Stimulated activated CD4-positive, alpha-beta T cell treated with anti-CD3 and anti-CD28 coated beads, TNF-alpha, amount 100 ng/mL, for 24 hours (primary cell): ENCODE measurements around the gene PRKAR1B.
"Not testable (repeated sequence)": the region's sequence is repeated elsewhere in the genome, so short reads cannot be mapped to it uniquely, and the experiment has no call there.

Experiments
- DNase-seq, 3 experiments: peaks; one replicate each; pipeline ENCODE4 v3.0.0-alpha.2; 2020; ENCODE audit warnings: low read depth in 3 of 3

Gene PRKAR1B

DNA sequence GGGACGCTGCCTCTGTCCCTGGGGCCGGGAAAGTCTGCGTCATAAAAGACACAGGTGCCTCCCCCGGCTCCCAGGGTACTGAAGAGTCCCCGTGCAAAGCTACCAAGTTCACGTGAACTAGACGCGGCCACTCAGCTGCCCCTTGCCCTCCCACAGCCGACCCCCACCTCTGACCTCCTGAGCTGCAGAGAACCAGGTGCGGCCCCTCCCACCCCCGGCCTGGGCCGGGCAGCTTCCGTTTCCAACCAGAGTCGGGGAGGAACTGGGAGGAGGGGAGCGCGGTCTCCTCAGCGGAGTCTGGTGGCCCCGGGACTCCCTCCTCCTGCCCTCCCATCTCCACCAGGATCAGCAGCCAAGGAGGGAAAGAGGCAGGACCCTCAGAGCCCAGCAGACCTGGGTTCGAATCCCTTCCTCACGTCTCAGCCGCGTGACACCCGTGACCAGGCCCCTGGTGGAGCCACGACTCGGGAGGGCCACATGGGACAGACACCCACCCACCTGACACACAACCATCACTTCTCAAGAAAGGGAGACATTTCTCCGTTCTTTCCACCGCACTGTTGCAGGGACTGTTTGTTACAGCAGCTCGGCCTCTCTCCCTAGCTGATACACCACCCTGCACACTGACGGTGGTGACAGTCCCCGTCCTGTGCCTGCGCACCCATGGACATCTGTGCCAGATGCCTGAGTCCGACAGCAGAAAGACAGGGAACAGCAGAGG is 170.1 kb downstream of the PRKAR1B start:
- no peak for DNase-seq

DNA sequence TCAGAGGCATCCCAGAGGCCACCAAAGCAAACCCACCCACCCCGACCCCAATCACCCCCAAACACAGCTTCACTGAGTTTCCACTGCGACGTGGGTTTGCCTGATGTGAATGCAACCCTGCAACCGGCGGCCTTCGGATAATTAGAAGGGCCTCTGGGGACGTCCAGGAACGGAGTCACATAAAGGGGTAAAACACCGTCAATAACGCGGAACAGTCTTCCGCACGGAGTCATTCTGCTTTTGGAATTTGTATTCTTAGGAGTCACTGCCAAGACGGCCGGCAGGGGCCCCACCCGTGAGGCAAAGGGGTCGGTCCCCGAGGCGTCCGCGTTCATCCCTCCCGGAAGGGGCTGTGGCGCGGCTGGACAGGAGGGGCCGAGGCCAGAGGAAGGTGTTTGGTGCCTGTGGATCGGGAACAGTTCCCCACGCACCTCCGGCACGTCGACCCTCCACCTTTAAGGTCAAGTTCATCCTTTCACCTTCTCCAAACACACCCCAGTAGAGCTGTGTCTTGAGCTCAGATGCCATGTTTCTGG is 170.7 kb downstream of the PRKAR1B start:
- no peak for DNase-seq

DNA sequence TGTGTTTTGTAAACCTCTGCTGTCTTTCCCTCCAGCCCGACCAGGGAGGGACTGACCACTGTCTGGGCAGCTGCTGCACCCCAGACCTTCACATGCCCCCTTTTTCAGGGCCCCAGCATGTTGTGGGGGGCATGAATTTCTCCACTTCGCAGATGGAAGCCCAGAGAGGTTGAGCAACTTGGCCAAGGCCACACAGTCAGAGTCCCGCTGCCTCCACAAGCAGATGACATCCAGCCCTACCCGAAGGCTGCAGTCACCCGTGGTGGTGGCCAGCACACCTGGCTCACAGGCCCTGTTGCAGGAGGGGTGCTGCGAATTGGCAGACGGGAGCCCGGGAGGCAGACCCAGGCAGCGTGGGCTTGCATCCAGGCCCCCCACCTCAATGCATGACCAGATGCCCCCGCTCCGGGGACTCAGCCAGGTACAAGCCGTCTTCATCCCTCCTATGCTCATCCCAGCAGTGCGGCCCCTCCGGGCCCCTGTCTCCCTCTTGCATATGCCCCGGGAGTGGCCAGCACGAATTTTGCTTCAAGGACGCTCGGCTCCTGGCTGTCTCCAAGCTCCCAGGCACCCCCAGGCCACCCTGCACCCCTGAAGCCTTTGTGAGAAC is 171.4 kb downstream of the PRKAR1B start:
- no peak for DNase-seq

DNA sequence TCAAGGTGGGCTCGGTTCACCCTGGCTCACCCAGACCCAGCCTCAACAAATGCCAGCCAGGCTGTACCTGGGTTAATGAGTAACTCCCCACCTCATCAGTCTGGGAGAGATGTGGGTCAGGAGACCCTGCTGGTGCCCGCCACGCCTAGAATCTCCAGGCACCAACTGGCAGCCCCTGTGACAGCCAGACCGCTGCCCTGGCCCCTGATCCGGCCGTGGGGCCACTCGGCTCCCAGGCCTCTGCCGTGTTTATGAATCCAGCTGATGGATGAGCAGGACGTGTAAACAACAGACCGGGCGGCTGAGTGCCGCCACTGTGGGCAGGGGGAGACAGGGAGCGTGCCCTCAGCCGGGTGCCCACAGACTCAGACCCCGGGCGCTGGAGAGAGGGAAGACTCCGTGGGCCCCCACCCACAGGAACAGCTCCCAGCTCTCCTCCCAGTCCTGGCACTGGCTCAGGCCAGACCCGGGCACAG is 173.4 kb downstream of the PRKAR1B start:
- no peak for DNase-seq

DNA sequence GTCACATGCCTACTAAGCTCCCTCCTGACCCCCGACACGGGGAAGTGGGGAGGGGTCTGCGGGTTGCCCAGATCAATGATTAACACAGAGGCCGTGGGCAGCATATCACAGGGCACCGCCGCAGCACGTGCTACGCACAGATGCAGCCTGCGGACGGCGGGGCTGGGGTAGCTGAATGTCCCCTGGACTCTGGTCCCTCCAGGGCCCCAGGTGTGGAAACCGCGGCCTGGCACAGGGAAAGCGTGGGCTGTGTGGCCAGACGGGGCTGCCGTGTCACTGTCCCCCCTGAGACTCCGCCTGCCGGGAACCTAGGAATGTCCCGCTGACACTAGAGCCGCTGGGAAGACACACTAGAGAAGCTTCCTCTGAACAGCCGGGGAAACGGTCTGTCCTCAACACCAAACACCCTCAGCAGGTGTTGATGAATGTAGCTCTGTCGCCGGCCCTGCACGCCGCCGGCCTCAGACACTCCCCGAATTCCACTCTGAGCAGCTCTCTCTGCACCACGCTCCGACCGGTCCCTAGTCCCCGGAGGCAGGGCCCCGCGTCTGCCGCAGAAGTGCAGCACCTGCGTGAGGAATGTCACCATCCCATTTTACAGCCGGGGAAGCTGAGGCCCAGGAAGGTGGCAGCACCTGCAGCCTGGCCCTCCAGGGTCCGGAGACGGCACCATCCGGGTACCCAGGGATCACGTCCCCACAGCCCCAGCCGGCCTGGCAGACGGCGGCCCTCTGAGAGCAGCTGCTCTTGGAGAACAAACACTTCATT is 174.0 kb downstream of the PRKAR1B start:
- DNase-seq, result no peak

DNA sequence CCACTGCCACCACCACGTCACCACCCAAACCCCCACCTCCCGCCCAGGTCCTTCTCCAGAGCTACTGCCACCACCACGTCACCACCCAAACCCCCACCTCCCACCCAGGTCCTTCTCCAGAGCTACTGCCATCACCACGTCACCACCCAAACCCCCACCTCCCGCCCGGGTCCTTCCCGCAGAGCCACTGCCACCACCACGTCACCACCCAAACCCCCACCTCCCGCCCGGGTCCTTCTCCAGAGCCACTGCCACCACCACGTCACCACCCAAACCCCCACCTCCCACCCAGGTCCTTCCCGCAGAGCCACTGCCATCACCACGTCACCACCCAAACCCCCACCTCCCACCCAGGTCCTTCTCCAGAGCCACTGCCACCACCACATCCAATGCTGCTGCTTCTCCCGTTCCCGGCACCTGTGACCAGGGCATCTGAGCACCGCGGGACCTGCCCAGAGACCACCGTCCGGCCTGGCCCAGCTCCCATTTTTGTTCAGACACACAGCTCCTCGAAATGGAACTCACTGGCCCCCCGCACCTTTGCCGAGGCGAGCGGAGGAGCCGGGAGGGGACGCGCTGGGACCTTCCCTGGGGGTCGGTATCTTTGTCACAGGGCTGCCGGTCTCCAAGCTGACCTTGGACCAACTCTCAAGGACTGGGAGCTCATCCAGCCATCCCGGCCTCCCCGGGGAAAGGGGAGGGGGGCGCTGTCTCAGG is 174.8 kb downstream of the PRKAR1B start:
- DNase-seq, result not testable (repeated sequence)

DNA sequence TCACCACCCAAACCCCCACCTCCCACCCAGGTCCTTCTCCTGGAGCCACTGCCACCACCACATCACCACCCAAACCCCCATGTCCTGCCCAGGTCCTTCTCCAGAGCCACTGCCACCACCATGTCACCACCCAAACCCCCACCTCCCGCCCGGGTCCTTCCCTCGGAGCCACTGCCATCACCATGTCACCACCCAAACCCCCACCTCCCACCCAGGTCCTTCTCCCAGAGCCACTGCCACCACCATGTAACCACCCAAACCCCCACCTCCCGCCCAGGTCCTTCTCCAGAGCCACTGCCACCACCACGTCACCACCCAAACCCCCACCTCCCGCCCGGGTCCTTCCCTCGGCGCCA is 175.5 kb downstream of the PRKAR1B start:
- DNase-seq, result not testable (repeated sequence)

DNA sequence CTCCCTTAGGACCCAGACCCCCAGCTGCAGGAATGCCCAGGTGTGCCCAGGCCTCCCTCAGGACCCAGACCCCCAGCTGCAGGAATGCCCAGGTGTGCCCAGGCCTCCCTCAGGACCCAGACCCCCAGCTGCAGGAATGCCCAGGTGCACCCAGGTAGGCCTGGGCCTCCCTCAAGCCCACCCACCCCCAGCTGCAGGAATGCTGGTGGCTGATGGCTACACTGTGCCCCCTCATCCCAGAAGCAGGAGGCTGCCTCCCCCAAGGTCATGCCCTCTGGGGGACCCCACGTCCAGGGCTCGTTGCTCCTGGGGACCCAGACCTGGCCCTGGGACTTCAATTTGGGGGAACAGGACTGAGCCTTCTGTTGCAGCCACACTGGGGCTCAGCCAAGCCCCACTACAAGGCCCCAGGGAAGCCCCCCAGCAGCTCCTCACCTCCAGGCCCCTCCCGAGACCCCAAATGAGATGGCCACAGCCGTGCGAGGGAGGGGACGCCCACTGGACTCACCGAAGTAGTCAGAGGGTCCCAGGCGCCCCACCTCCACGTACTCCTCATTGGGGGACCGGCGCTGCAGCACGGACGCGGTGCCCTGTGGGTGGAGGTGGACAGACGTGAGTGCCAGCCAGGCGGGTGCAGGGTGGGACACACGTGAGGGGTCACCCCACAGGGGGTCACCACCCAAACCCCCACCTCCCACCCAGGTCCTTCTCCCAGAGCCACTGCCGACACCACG is 176.0 kb downstream of the PRKAR1B start:
- no peak for DNase-seq

DNA sequence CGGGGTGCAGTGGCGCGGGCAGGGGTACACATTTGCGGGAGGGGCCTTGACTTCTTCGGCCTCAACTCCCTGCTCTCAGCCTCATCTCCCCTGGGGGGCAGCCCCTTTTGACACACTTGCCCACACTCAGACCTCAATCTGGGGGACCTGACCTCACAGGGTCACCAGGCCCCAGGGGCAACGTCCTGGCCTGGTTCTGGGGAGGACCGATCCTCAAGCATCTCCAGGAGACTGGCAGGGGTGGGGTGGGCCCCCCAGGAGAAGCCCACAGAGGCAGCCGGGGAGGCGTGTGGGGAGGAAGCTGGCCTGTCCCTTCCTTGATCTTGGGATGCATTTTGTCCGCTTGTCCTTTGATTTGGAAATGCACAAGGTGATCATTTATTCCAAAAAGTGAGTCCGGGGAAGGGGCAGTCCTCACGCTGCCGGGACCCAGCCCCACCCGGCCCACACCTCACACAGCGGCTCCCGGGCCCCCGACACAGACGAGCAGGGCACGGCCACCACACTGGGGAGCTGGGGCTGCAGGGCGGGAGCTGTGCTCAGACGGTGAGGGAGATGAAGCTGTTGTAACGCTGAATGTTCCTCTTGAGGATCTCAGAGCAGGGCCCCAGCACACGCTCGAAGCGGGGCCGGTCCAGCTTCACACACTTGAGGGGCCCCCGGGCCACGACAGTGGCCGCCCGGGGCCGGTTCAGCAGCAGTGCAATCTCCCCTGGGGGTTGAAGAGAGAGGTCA is 177.0 kb downstream of the PRKAR1B start:
- DNase-seq, result no peak

DNA sequence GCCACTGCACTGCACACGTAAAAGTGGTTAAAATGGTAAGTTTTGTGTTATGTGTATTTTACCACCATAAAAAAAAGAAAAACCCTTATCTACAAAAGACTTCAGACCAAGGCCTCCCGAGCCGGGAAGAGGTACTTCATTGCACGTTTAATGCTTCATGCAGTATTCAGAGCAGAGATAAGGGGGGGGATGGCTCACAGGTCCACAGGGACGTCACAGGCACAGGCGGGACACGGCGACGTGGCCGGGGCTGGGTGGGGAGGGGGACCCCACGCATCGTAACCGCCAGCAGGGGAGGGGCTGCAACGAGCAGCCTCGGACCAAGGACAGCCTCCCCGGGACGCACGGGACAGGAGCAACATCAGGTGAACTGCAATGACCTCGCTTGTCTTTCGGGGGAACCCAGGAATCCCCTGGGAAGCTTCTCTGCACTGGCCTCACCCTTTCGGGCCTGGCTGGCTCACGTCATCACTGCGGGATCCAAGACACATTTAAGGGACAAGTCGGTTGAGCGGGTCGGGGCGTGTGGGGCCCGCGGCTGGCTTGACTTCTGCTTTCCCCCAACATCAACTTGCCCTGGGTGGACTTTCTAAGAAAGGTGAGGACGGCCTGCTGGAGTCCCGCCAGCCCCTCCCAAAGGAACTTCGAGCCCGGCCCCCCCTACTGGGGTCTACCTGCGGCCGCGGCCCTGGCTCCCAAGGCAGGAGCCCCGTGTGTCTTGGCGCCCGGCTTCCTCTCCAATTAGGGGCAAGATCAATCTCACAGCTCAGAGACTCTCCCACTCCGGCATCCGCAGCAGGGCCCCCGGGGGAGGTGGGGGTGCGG is 177.8 kb downstream of the PRKAR1B start:
- DNase-seq, result no peak

DNA sequence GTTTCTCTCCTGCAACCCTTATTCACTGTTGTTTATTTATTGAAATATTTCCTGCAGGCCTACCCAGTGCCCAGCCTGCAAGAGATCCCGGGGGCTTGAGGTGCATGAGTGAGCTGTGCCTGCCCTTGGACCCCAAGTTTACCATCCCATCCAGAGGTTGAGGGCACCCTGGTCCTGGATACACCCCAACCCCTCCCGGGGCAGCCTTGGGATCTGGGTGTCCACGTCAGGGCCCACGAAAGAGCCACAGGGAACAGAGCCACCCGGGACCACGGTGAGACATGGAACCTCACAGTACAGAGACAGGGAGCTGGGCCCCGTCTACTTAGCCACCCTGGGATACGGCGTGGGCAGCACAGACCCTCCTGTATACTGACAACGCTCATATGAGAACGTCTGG is 178.7 kb downstream of the PRKAR1B start:
- no peak for DNase-seq

DNA sequence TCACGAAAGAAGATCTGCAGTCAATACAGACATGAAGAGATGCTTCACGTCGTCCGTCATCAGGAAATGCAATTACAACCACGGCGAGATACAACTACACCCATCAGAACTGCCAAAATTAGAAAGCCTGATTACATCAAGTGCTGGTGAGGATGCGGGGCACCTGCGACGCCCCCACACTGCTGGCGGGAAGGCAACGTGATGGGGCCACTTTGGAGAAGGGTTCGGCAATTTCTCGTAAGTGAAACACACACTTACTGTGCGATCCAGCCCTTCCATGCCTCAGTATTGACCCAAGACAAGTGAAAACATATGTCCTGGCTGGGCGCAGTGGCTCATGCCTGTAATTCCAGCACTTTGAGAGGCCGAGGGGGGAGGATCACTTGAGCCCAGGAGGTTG is 181.6 kb downstream of the PRKAR1B start:
- no peak for DNase-seq

DNA sequence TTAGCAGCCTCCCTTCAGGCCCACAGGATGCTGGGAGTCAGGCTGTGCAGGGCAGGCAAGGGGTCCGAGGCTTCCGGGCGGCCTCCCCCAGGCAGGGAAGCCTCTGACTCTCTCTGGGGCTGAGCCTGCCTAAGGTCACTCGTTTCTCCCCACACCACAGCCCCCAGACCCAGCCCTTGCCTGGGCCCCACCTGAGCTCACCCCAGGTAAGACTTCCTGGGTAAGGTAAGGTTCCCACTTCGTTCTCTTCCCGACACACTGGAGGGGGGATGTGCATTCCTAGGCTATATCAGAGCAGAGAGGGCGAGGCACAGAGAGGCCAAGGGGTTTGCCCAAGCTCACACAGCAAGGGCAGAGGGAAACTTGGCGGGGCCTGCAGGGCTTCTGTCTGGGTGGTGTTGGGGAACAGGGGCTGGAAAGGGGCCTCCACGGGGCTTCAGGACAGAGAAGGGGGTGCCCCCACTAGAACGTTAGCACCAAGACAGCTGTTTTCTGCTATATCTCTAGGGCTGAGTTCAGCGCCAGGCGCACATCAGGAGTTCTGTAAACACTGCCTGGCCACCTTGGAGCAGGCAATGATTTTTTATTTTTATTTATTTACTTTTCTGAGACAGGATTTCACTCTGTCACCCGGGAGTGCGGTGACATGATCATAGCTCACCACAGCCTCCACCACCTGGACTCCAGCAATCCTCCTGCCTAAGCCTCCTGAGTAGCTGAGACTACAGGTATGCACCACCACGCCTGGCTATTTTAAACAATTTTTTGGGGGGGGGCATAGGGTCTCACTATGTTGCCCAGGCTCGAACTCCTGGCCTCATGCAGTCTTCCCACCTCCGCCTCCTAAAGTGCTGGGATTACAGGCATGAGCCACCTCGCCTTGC is 182.5 kb downstream of the PRKAR1B start:
- no peak for DNase-seq

DNA sequence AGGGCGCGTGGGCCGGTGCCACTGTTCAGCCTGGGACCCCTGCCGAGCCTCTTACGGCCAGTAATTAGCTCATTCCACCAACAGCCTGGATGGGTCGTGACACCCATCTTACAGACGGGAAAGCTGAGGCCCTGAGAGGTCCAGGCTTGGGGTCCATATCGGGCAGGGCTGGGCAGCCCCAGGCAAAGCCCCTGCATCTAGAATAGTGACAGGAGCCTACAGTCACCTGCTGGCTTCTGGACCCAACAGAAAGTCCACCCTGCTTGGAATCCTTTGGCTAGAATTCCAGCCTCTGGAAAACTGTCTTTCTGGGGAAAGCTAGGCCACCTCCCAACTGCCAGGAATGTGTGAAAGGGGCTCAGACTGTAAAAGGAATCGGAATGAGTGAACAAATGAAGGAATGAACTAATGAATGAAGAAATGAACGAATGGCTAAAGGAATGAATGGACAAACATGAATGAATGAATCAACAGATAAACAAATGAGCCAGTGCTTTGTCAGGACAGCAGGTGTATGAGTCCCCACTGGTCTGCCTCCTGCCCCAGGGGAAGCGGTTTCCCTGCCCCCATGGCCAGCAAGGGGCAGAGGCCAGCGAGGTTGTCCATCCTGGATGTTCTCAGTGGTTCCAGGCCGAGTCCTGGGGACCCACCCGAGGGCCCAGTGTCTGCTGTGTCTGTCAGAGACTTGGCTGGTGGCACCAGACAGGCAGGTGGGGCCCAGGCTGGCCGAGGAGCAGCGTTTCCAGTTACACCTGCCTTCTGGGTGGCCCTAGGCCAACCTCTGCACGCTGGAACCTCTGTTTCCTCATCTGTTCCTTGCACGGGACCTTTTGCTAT is 183.4 kb downstream of the PRKAR1B start:
- no peak for DNase-seq

DNA sequence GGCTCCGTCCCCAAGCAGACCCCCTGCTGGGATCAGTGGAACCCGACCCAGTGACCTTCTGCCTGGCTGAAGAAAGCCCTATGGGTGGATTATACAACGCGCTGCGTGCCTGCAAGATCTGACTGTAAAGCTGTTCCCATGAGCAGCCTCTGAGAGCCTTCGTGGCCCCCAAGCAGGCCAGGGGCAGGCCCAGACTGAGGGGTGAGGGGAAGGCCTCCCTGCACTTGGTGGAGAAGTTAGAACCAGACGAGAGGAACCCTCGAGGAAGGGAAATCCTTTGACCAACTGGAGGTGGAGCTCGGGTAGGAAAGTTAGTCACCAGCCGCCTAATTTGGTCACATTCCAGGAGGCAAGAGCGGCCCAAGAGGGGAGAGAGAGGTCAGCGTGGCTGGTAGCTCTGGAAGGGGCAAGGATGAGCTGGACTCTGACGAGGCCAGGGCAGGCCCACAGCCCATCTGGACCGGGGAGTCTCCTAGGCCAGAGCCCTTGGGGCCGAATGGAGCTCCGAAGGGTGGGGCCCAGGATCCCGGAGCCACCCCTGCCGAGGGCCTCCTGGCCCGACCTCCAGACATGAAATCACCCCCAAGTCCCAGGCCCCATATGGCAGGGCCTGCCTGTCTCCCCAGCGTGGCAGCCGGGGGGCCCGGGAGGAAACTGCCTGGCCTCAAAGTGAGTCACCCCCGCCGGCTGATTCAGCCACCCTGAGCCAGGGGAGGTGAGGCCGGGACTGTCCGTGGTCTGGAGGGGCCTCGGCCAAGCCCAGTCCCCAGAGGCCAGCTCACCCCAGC is 184.2 kb downstream of the PRKAR1B start:
- DNase-seq, result no peak

DNA sequence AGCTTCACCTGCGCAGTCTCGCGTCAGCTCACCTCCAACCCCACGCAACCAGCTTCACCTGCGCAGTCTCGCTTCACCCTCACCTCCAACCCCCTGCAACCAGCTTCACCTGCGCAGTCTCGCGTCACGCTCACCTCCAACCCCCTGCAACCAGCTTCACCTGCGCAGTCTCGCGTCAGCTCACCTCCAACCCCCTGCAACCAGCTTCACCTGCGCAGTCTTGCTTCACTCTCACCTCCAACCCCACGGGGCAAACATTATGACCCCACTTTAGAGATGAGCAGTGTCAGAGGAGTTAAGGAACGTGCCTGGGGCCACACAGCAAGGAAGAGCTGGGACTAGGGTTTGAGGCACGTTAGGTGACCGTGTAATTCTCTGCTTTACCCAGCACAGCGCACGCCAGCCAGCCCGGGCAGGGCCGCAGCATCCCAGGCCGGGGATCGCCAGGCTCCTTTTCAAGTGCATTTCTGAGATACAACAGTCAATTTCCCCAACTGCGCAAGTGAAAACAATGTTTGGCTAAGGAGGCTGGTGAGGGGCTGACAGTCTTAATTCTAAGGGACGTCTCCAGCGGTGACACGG is 184.9 kb downstream of the PRKAR1B start:
- DNase-seq, result no peak

DNA sequence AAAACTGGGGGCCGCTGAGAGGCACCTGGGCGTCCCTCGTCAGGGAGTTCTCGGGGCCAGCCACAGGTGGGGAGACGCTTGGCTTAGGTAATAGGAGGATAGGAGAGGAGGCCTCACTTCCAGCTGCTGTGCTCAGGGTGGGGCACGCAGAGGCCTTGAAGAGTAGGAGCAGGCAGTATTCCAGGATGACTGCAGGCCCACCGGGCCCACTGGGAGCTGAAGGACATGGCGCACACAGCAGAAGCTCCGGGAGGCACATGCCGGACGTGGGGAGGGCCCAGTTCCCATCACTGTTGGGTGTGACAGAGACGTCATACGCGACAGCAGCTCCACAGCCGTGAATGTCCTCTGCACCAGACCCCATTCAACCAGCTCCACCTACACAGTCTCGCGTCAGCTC is 185.4 kb downstream of the PRKAR1B start:
- DNase-seq, result no peak
